GM19463 (cell line): Measurements from ENCODE around the gene DYNC1H1.

ENCODE experiments used
- ATAC-seq: cut with Tn5 transposase; IDR thresholded peaks from one replicate; pipeline ENCODE4 v1.9.1; 2021; ENCODE audit warnings: mild to moderate bottlenecking, moderate library complexity; ENCODE audit not compliant: unreplicated experiment

DYNC1H1 gene

DNA sequence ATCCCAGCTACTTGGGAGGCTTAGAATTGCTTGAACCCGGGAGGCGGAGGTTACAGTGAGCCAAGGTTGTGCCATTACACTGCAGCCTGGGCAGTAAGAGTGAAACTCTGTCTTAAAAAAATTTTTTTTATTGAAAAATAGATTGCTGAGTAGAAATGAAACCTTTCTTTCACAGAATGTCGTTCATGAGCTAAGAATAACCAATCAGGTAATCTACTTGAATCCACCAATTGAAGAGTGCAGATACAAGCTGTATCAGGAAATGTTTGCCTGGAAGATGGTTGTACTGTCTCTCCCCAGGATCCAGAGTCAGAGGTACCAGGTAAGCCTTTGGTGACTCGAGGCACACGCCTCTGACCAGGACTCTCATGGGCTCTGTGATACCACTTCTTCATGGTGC lies 27.0 kb downstream of the DYNC1H1 start:
- ATAC-seq, result no peak

DNA sequence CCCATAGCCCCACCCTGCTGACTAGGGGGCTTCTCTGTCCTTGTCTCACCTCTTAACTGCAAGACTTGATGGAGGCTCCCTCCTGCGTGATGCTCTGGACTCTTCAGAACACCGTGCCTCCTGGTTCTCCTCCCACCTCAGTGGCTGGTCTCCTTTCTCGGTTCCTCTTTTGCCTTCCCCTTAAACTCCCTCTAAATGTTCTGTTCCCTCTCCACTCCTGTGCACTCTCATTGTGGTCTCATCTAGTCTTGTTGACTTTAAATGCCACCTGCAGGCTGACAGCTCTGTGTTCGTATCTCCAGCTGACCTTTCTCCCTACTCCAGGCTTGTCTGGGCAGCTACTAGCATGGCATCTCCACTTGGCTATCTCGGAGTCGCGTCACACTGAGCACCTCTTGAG lies 28.3 kb downstream of the DYNC1H1 start:
- ATAC-seq, result peak; percentile 93

DNA sequence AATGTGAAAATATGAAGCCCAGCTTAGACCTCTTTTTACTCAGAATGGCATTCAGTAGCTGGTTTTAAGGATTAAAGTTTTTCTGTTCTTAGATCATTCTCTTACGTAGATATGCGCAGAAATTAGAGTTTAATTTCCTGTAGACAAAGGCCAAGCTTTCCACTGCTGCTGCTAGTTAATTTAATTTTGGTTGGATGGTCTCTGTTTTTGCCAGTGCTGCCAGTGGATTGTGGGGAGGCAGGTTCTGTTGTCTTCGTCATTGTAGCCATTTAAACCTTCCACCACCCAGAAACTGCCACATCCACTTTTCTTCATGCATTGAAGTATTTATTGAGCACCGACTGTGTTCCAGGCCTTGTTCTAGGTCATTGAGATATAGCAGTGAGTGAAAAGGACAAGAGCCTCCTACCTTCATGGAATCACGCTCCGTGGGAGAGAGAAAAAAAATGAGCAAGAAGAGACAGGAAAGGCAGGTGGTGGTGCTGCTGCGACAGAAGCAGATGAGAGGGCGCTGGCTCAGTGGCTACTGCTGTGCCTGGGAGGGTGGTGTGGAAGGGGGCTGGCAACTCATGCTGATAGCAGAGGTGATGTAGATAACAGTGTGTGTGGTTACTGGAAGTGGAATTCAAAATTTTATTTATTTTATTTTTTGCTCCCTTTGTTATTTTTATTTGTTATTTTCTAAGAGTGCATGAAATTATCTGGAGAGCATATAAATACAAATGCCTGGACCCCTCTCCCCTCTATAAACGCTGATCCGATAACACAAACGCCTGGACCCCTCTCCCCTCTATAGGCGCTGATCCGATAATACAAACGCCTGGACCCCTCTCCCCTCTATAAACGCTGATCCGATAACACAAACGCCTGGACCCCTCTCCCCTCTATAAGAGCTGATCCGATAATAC lies 33.3 kb downstream of the DYNC1H1 start:
- ATAC-seq, result no peak

DNA sequence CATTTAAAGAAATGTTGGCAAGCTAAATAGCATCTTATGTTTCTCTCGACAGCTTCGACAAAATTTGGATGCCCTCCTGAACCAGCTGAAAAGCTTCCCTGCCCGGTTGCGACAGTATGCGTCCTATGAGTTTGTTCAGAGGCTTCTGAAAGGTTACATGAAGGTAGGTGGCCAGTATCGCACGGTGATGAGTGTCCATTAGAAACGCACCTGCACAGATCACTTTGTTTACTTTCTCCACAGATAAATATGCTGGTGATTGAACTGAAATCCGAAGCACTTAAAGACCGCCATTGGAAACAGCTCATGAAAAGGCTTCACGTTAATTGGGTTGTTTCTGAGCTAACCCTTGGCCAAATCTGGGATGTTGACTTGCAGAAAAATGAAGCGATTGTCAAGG lies 36.5 kb downstream of the DYNC1H1 start:
- ATAC-seq, result no peak

DNA sequence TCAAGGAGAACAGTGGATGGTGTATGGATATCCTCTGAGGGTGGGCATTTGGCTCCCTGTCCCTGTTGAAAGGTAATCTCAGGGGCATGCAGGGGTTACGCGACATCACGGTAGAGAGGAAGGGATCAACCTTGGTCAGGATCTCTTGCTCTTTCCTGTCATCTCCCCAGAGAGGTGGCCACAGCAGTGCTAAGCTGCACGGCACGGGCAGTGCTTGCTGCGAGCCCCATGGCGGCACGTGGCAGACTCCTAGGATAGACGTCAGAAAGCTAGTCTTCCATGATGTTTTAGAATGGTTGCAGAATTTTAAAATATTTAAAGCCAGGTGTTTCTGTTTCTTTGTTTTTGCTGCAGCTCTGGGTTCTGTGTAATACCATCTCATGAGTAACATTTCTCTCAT lies 41.0 kb downstream of the DYNC1H1 start:
- ATAC-seq, result no peak

DNA sequence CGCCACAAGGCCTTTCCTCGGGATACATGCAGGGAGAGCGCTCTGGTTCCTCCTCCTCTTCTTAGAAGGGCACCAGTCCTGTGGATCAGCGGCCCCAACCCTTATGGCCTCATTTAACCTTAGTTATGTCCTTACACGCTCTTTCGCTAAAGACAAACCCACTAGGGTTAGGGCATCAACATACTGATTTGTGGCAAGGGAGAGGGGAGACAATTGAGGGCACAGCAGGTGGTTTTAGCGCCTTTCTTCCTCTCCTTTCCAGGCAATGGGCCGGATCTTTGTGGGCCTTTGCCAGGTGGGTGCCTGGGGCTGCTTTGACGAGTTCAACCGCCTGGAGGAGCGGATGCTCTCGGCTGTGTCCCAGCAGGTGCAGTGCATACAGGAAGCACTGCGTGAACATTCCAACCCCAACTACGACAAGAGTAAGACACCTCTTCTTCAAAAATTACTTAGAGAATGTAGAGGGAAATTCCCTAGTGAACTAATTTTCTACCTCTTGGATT lies 43.6 kb downstream of the DYNC1H1 start:
- ATAC-seq, result no peak

DNA sequence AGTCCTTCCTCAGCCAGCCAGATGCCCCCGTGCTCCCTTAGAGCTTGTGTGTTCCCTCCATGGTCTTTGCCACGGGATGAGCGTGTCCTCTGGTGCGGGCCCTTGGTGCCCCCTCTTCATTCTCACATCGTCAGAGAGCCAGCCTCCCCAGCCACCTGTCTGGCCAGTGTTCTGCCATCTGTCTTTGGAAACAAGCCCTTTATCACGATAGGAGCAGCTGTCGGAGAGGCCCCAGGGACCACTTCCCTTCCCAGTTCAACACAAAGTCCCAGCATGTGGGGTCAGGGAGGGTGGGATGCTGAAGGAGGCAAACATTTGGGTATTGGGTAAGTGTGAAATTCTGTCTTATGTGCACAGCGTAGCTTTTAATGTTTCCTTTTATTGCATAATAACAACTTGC lies 44.5 kb downstream of the DYNC1H1 start:
- no peak for ATAC-seq

DNA sequence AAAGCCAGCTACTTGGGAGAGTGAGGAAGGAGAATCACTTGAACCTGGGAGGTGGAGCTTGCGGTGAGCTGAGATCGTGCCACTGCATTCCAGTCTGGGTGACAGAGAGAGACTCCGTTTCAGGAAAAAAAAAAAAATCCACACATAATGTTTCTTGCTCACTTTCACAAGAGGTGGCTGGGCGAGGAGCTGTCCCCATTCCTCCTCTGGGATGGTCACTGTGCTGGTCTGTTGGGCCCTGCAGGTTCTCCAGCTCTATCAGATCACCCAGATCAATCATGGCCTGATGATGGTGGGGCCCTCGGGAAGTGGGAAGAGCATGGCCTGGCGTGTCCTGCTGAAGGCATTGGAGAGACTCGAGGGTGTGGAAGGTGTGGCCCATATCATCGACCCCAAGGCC lies 47.3 kb downstream of the DYNC1H1 start:
- no peak for ATAC-seq

DNA sequence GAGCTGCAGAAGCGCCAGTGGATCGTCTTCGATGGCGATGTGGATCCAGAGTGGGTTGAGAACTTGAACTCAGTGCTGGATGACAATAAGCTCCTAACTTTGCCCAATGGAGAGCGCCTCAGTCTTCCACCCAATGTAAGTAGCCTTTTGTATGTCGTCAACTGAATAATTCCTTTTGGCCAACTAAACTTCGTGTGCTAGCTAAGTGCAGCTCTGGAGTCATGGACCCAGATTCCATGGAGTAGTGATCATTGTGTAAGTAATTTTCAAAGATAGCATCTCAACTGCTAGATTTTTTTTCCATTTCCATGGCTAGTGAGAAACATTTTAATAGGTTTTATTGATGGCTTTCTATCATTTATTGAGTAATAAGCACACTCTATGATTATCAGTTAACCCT lies 48.0 kb downstream of the DYNC1H1 start:
- ATAC-seq, result no peak

DNA sequence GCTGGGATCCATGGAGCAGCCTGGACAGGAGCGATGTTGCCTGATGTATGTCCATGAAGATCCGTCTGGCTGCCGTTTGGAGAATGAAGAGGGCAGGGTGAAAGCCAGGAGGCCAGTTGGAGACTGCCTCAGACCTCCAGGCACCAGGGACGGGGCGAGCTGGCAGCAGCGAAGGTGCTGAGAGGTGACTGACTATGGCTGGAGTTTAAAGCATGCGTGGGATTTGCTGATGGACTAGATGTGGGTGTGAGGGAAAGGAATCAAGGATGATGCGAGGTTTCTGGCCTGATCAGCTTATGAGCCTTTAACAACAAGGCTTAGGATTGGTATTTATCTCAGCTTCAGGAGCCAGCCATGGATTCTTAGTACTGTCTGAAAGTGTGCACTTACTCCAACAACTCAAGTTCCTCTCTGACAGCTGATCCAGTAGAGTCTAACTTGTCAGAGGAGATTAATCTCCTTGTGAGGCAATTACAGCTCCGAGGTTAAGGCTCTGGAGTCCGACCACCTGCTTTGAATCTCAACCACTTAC lies 49.4 kb downstream of the DYNC1H1 start:
- no peak for ATAC-seq

DNA sequence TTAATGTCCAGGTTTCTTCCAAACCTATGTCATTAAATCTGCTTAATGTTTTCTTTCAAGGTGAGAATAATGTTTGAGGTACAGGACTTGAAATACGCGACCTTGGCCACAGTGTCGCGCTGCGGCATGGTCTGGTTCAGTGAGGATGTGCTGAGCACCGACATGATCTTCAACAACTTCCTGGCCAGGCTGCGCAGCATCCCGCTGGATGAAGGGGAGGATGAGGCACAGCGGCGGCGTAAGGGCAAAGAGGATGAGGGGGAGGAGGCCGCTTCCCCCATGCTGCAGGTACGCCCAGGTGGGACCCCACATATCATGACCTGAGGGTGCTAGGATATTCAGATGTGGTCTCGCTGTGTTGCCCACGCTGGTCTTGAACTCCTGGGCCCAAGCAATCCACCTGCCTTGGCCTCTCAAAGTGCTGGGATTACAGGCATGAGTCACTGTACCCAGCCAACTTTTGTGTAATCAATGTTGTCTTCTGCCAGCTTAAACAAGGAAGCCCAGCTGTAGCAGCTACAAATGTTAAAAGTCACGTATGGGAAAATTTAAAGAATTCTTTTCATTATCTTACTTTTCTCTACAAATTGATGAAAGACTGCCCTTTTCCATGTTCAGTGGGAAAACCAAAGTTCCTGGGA lies 50.8 kb downstream of the DYNC1H1 start:
- ATAC-seq, result no peak

DNA sequence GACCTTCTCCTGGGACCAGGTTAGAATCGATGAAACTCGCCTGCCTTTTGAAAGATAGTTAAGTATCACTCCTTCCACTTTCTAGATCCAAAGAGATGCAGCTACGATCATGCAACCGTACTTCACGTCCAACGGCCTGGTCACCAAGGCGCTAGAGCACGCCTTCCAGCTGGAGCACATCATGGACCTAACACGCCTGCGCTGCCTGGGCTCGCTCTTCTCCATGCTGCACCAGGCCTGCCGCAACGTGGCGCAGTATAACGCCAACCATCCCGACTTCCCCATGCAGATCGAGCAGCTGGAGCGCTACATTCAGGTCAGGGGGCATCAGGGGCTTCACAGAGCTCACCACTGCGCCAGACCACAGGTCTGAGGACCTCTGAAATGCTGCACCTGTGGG lies 51.4 kb downstream of the DYNC1H1 start:
- no peak for ATAC-seq

DNA sequence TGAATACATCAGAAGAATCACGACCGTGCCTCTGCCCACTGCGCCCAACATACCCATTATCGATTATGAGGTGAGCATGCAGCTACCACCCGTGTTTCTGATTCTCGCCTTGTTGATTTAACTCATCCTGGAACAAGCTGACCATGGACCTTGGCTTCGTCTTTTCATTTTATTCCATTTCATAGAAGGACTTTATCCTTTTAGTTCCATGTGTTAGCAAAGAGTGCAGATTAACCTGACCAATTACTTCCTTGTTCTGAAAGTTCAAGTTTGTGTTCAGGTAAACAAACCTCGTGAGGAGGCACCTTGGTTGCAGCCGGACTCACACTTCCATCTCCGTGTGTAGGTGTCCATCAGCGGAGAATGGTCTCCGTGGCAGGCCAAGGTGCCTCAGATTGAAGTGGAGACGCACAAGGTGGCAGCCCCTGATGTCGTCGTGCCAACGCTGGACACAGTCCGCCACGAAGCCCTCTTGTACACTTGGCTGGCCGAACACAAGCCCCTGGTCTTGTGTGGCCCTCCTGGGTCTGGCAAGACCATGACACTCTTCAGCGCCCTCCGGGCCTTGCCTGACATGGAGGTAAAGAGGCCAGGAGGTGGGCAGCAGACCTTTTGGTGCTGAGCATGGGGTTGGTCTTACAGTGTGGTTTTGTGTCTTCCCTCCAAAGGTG lies 52.2 kb downstream of the DYNC1H1 start:
- no peak for ATAC-seq

DNA sequence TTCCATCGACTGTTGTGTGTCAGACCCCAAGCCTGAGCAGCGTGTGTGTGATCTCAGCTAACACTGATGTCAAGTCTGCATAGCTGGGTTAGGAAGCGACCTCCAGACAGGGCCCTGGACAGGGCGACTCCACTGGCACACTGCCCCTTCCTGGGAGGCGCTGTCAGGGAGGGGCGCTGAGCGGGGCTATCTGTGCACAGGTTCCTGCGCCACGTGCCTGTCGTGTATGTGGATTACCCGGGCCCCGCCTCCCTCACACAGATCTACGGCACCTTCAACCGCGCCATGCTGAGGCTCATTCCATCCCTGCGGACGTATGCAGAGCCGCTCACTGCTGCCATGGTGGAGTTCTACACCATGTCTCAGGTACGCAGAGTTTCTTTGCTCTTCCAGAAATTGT lies 53.9 kb downstream of the DYNC1H1 start:
- ATAC-seq, result no peak

DNA sequence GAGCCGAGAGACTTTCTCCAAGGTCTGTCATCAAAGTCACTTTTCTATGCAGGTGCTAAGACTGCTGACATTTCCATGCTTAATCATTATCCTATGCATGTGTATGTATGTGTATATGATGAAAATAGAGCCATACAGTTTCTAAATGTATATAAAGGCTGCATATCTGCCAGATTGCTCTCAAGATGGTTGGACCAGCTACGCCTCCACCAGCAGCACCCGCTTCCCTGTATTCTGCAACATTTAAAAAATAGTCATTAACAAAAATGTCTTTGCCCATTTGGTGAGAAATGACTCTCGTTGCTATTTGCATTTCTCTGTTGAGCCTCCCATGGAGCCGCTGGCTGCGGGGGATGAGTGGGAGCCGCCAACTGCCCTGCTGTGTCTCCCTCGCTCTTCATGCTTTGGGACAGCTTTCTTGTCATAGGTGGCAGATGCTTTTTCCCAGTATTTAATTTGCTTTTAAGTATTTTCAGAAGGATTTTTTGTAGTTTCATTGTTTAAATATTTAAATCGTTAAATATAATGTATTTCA lies 54.7 kb downstream of the DYNC1H1 start:
- ATAC-seq, result no peak

DNA sequence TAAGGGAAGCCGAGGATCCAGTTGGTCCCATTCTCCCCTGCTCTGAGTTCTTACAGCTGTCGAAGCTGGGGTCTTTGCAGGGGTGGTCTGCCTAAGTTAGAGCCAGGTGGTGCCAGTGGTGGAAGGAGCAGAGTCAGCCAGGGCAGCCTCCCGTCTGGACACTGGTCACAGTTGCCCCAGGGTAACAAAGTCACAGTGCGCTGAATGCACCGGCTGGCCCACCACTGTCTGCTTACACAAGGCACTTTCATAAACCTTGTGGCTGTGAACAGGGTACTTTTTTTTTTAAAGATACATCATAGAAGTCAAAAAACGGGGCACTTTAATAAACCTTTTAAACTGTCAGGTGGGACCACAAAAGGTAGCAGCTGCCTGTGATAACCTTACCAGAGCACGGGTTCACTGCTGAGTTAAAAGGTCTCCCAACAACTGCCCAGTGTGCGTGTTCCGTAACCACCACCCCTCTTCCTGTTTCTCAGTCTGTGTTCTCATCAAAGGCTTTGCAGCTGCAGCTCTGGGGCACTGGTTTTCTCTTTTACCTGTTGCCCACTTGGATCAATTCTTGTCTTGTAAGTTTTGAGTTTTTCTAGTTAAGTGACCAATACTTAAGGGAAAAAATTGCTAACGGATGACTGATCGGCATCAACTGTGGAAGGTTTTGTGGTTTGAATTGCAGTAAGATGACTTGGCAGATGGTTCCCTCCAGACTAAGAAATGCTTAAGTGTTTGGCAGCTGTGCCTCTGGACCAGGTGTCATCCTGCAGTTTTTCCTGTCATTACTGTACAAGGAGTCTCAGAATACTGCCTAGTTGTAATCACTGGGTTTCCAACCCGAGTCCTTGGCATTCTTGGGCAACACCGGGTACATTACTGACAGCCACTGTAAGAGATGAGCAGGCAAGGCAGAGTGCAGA lies 55.9 kb downstream of the DYNC1H1 start:
- no peak for ATAC-seq

DNA sequence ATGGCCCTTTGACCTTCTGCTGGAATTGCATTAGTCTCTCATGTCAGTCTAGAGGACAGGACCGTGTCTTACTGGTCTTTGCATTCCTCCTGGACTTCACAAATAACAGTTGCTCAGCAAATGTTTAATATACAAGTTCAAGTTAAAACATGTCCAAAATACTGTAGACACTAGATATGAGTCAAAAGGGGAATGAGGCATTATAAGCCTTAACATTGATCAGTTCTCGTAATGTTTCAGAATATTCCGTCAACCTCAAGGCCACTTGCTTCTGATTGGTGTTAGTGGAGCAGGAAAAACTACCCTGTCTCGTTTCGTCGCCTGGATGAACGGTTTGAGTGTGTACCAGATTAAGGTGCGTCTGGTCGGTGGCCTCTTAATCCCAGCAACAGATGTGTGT lies 62.6 kb downstream of the DYNC1H1 start:
- no peak for ATAC-seq

DNA sequence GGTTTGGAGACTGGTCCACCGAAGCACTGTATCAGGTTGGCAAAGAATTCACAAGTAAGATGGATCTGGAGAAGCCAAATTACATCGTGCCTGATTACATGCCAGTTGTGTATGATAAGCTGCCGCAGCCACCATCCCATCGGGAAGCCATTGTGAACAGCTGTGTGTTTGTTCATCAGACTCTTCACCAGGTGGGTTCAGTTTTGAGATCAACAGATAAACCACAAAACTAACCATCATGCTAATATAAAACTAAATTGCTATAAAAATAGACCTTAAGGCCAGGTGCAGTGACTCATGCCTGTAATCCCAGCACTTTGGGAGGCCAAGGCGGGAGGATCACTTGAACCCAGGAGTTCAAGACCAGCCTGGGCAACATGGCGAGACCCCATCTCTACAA lies 63.6 kb downstream of the DYNC1H1 start:
- no peak for ATAC-seq

DNA sequence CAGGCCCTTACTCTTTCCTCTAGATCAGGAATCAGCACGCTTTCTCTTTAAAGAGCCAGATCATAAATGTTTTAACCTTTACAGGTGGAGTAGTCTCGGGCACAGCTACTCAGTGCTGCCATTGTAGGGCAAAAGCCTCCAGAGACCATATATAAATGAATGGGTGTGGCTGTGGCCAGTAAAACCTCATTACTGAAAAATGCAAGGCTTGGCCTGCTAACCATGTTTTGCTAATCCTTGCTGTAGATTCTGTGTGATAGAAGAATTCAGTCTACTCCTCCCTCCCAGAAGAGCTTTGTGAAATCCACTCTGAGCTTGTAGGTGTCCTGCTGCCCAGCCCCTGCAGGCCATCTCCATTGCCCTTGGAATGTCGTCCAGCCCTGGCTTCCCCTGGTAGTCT lies 64.4 kb downstream of the DYNC1H1 start:
- no peak for ATAC-seq

DNA sequence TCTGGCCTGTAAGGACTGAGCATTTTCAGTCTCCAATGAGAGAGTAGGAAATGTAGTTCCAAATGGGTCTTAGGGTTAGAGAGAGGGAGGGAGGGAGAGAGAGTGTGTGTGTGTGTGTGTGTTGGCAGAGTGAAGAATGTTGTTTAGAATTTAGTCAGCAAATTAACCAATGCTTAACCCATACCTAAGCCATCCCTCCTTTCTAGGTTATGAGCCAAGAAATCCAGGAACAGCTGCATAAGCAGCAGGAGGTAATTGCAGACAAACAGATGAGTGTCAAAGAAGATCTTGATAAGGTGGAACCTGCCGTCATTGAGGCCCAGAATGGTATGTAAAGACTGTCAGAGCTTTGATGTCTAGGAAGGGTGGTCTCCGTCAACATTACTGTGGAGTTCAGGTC lies 65.6 kb downstream of the DYNC1H1 start:
- no peak for ATAC-seq
